ENCODE results near the gene TMEM87B. TPM values are rescaled to one million over a fixed set of nuclear protein-coding genes. Genes with fewer than 3 reads are reported as not detected.

TMEM87B gene
- total RNA-seq, 4 donors from 2014 or later = 20.8 to 31.4 (median 26.5) TPM

- TF ChIP-seq EP300 (IDR thresholded peaks at IDR 0.05) (no peak), POLR2A (IDR thresholded peaks at IDR 0.05) (no peak), CTCF (IDR thresholded peaks at IDR 0.05) (no peak), POLR2AphosphoS5 (IDR thresholded peaks at IDR 0.05) (no peak)
- DNase-seq (ENCODE audit: low spot score in 2 of 2) = no peak
- Histone ChIP-seq H3K36me3 (no peaks in the 10 kb centered on the region), H3K4me3 (peak overlapping the region; percentile 29), H3K4me1 (peaks cover 13% of the 10 kb centered on the region), H3K9me3 (no peaks in the 10 kb centered on the region), H3K27me3 (peaks cover 8% of the 10 kb centered on the region), H3K27ac (peak overlapping the region; percentile 18)
- WGBS = 21% methylated on average over 25 of the region's 30 CpGs
Measured at GRCh38 chr2:112140205-112140802, 85.2 kb downstream of the TMEM87B start.

- TF ChIP-seq EP300 (IDR thresholded peaks at IDR 0.05) = no peak
- TF ChIP-seq POLR2A (IDR thresholded peaks at IDR 0.05) = no peak
- TF ChIP-seq POLR2AphosphoS5 (IDR thresholded peaks at IDR 0.05) = no peak
- no peak for TF ChIP-seq CTCF (IDR thresholded peaks at IDR 0.05)
- Histone ChIP-seq H3K36me3 (no peaks in the 10 kb centered on the region), H3K4me1 (peaks cover 13% of the 10 kb centered on the region), H3K9me3 (no peaks in the 10 kb centered on the region), H3K4me3 (no peak overlapping the region), H3K27ac (no peak overlapping the region), H3K27me3 (peaks cover 8% of the 10 kb centered on the region)
- WGBS = 89% methylated on average over 20 of the region's 20 CpGs
- DNase-seq (ENCODE audit: low spot score in 2 of 2) = no peak
Measured at GRCh38 chr2:112140899-112141625, 86.0 kb downstream of the TMEM87B start.

- peaks cover 13% of the 10 kb centered on the region for H3K4me1 ChIP-seq
- DNase-seq (ENCODE audit: low spot score in 2 of 2) = no peak
- H3K27me3 ChIP-seq = peaks cover 8% of the 10 kb centered on the region
- no peak overlapping the region for H3K4me3 ChIP-seq
- TF ChIP-seq CTCF (IDR thresholded peaks at IDR 0.05) (no peak), POLR2AphosphoS5 (IDR thresholded peaks at IDR 0.05) (no peak), POLR2A (IDR thresholded peaks at IDR 0.05) (no peak), EP300 (IDR thresholded peaks at IDR 0.05) (no peak)
- no peaks in the 10 kb centered on the region for H3K9me3 ChIP-seq
- no peak overlapping the region for H3K27ac ChIP-seq
- 80% methylated on average over 6 of the region's 7 CpGs for WGBS
- H3K36me3 ChIP-seq = no peaks in the 10 kb centered on the region
Measured at GRCh38 chr2:112141626-112142007, 86.5 kb downstream of the TMEM87B start.

- H3K4me3 ChIP-seq = no peak overlapping the region
- H3K4me1 ChIP-seq = peaks cover 10% of the 10 kb centered on the region
- H3K36me3 ChIP-seq = no peaks in the 10 kb centered on the region
- WGBS = 93% methylated on average over 7 of the region's 8 CpGs
- H3K27ac ChIP-seq = no peak overlapping the region
- H3K27me3 ChIP-seq = peaks cover 8% of the 10 kb centered on the region
- DNase-seq (ENCODE audit: low spot score in 2 of 2) = no peak
- no peaks in the 10 kb centered on the region for H3K9me3 ChIP-seq
- TF ChIP-seq EP300 (IDR thresholded peaks at IDR 0.05) (no peak), POLR2AphosphoS5 (IDR thresholded peaks at IDR 0.05) (no peak), CTCF (IDR thresholded peaks at IDR 0.05) (no peak), POLR2A (IDR thresholded peaks at IDR 0.05) (no peak)
Measured at GRCh38 chr2:112142525-112143078, 87.5 kb downstream of the TMEM87B start.

- WGBS = 97% methylated on average over 5 of the region's 5 CpGs
- H3K36me3 ChIP-seq = no peaks in the 10 kb centered on the region
- no peak for TF ChIP-seq CTCF (IDR thresholded peaks at IDR 0.05)
- no peak for TF ChIP-seq POLR2A (IDR thresholded peaks at IDR 0.05)
- no peak for TF ChIP-seq EP300 (IDR thresholded peaks at IDR 0.05)
- no peak for TF ChIP-seq POLR2AphosphoS5 (IDR thresholded peaks at IDR 0.05)
Measured at GRCh38 chr2:112143150-112143549, 88.1 kb downstream of the TMEM87B start.

More at GRCh38 chr2:112143150-112143549, 88.1 kb downstream of the TMEM87B start:
- Histone ChIP-seq H3K27me3 (peaks cover 6% of the 10 kb centered on the region), H3K4me3 (no peak overlapping the region), H3K4me1 (peaks cover 8% of the 10 kb centered on the region), H3K27ac (no peak overlapping the region), H3K9me3 (no peaks in the 10 kb centered on the region)
- DNase-seq (ENCODE audit: low spot score in 2 of 2) = no peak

Measured in suprapubic skin (tissue), 4 donors.